HG03457 (cell line): ENCODE measurements around the gene C2CD5.

Source experiments
- ATAC-seq: cut with Tn5 transposase; IDR thresholded peaks from one replicate; pipeline ENCODE4 v1.9.1; 2021; ENCODE audit warnings: moderate number of reproducible peaks; ENCODE audit not compliant: unreplicated experiment

C2CD5 gene

GRCh38 chr12:22416801-22417200 is 127.5 kb downstream of the C2CD5 start:
- ATAC-seq = no peak

DNA sequence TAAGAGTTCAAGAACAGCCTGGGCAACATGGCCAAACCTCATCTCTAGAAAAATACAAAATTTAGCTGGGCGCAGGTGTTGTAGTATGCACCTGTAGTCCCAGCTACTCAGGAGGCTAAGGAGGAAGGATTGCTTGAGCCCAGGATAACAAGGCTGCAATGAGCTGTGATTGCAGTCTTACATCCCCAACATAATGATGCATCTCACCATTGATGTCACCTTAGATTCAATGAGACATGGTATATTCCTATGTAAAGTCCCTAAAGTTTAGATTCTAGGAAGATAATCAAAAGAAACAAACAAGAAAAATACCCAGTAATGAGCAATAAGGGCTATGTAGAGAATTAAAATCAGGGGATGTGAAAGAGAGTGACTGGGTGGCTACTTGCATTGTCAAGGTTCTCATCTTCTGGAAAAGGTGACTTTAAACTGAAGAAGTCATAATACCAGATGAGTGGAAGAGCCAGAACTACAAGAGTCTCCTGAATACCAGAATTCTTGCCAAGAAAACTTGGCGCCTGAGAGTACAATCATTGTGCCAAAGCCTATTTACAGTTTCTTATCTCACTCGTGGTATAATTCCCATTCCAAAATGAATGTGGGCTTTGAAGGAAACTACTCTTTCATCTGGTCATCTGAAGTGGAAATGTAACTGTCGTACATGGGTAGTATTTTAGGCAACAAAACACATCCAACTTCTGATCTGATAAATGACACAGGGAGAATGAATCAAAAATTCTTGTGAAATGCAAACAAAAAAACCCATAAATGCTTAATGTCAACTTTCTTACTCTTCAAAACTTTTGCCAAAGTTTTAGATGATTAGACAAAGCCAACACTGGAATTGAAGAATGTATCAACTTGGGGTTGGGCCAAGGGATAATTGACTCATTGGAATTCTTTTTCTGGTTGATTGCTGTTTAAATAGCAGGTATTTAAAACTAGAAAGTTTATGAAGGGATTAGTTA is 128.7 kb downstream of the C2CD5 start:
- no peak for ATAC-seq

GRCh38 chr12:22414742-22415141 is 129.6 kb downstream of the C2CD5 start:
- ATAC-seq = no peak

DNA sequence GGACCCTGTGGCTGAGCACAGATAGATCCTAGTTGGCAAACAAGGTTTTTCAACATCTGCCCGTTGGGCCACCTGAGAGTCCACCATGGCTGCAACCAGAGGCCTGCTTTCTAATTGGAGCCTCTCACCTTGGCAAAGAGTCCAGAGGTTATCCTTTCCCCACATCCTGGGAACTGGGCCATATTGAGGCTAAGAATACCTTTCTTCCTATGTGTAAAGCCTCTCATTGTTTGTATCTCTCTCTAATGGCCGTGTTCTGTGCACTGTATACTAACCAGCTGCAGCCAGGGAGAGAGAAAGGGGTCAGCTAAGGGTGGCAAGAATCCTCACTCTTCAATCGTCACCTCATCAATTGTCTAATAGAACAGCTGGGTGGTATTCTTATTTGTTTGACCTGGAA is 130.8 kb downstream of the C2CD5 start:
- no peak for ATAC-seq

- no peak for ATAC-seq
Observed at GRCh38 chr12:22412581-22412980, 131.8 kb downstream of the C2CD5 start.

DNA sequence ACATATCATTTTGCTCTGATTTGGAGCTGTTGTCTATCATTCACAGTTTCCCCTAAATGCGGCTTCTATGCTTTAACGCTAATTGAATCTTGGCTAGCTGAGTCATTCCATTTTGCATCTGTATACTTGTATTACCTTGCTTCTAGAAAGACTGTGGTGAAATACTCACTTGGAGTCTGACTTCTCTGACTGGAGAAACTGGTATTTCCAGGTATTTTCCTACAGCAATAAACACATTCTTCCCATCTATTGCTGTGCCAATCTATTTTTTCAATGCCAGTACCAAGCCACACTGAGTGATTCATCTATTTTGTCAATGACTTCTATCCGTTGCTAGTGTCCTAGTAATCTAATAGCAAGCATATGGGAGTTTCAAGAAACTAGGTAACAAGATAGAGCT is 133.9 kb downstream of the C2CD5 start:
- ATAC-seq = no peak

GRCh38 chr12:22409377-22410164 is 134.8 kb downstream of the C2CD5 start:
- ATAC-seq = peak; percentile 91

DNA sequence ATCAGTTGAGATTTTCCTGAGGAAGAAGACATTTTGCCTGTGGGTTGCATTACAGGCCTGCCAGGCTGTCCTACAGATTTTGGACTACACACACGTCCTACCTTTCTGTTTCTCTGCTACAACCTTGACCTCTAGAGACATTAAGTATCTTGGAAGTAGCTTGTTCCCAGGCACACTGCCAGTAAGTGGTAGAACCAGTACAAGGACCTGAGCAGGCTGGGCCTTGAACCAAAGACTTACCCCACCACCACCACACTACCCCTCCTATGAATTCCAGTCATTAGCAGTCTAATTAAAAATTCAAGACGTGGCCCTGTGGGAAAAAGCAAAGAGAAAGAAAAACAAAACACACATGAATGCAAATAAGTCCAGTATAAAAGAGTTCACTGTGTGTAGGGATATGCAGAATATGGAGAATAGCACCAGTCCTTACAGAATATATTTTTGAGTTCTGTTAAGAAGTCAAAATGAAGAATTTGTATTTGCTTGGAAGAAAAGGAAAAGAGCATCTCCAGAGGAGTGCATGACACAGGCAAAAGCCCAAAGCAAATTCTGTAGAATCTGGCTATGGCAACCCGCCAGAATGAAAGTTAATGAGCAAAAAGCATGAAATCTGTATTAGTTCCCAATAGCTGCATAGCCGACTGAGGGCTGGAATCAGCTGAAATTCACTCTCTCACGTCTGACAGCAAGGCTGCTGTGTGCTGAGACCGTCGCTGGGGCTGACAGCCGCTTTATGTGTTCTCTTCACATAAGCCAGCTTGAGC is 135.5 kb downstream of the C2CD5 start:
- no peak for ATAC-seq

DNA sequence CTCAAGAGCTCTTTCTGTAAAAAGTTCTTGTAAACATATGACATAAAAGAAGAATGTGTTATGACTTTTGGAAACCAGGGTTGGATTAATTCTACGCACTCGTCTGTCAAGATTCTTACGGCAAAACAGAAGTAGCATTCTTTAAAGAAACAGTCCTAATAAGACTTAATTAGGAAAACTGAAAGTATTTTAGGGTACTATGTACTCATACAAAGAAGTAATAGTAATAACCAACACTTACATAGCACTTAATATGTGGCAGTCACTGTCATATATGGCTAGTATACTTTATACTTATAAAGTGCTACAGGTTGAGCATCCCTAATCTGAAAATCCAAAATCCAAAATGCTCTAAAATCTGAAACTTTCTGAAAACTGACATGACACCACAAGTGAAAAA is 136.9 kb downstream of the C2CD5 start:
- no peak for ATAC-seq

- no peak for ATAC-seq
Observed at GRCh38 chr12:22406627-22407026, 137.7 kb downstream of the C2CD5 start.

DNA sequence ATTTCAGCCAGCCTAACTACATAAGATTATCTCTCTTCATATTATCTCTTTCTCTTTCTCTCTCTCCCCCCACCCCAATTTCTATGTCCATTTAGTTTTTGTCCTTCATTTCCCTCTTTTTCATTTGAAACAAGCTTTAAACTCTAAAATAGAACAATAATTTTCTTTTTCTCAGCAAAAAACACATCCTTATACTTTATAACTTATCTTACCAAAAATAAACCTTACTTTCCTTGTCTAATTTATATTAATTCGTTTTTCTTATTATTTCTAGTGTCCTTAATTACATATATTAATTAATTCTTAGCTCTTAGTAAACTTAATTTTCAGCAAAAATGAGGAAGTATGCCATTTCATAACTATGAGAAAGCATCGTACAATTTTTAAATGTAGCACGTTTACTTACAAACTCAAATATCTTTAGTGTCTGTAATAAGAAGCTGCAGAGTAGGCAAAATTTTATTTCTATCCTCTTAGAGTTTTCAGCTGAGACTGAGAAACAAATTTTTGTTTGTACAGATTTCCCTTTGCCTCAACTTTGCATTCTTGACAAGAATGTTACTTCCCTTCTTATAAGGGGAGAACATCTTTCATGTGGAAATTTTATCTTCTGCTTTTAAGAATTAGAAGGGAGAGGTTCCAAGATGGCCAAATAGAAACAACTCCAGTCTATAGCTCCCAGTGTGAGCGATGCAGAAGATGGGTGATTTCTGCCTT is 144.7 kb downstream of the C2CD5 start:
- ATAC-seq = no peak
